ENCODE results near the gene ADAMTSL2.
"Not testable (repeated sequence)": the region's sequence is repeated elsewhere in the genome, so short reads cannot be mapped to it uniquely, and the experiment has no call there.

The ADAMTSL2 gene

GRCh38 chr9:133561976-133562554, 27.6 kb downstream of the ADAMTSL2 start:
- H3K4me1 ChIP-seq (ENCODE audit: control insufficient read depth, insufficient read depth, low read length), result peaks cover 21% of the 10 kb centered on the region
- peaks cover 2% of the 10 kb centered on the region for H3K36me3 ChIP-seq (ENCODE audit: control insufficient read depth, insufficient read depth, low read length)
- no peak overlapping the region for H3K4me3 ChIP-seq (ENCODE audit: low read length)
- no peak overlapping the region for H3K9ac ChIP-seq (ENCODE audit: low read length)
- H3K27ac ChIP-seq (ENCODE audit: low read depth, low read length), result no peak overlapping the region
- peaks cover 5% of the 10 kb centered on the region for H3K27me3 ChIP-seq (ENCODE audit: control insufficient read depth, insufficient read depth, low read length)

GRCh38 chr9:133562611-133563290, 28.2 kb downstream of the ADAMTSL2 start:
- no peak overlapping the region for H3K9ac ChIP-seq (ENCODE audit: low read length)
- no peak overlapping the region for H3K4me3 ChIP-seq (ENCODE audit: low read length)
- H3K27ac ChIP-seq (ENCODE audit: low read depth, low read length), result peak overlapping the region; percentile 40
- peaks cover 5% of the 10 kb centered on the region for H3K27me3 ChIP-seq (ENCODE audit: control insufficient read depth, insufficient read depth, low read length)
- H3K4me1 ChIP-seq (ENCODE audit: control insufficient read depth, insufficient read depth, low read length), result peaks cover 21% of the 10 kb centered on the region
- peaks cover 2% of the 10 kb centered on the region for H3K36me3 ChIP-seq (ENCODE audit: control insufficient read depth, insufficient read depth, low read length)

GRCh38 chr9:133563291-133563796, 28.8 kb downstream of the ADAMTSL2 start:
- Histone ChIP-seq H3K27ac (ENCODE audit: low read depth, low read length) (peak overlapping the region; percentile 40), H3K27me3 (ENCODE audit: control insufficient read depth, insufficient read depth, low read length) (peaks cover 5% of the 10 kb centered on the region), H3K4me1 (ENCODE audit: control insufficient read depth, insufficient read depth, low read length) (peaks cover 21% of the 10 kb centered on the region), H3K4me3 (ENCODE audit: low read length) (peak overlapping the region; percentile 41), H3K36me3 (ENCODE audit: control insufficient read depth, insufficient read depth, low read length) (peaks cover 2% of the 10 kb centered on the region), H3K9ac (ENCODE audit: low read length) (no peak overlapping the region)

GRCh38 chr9:133563814-133564213, 29.3 kb downstream of the ADAMTSL2 start:
- H3K9ac ChIP-seq (ENCODE audit: low read length); H3K4me3 ChIP-seq (ENCODE audit: low read length); H3K27me3 ChIP-seq (ENCODE audit: control insufficient read depth, insufficient read depth, low read length); H3K27ac ChIP-seq (ENCODE audit: low read depth, low read length); H3K36me3 ChIP-seq (ENCODE audit: control insufficient read depth, insufficient read depth, low read length): not testable (repeated sequence)
- H3K4me1 ChIP-seq (ENCODE audit: control insufficient read depth, insufficient read depth, low read length), result peaks cover 21% of the 10 kb centered on the region

GRCh38 chr9:133564451-133565116, 30.1 kb downstream of the ADAMTSL2 start:
- Histone ChIP-seq H3K9ac (ENCODE audit: low read length) (no peak overlapping the region), H3K4me1 (ENCODE audit: control insufficient read depth, insufficient read depth, low read length) (peaks cover 21% of the 10 kb centered on the region), H3K36me3 (ENCODE audit: control insufficient read depth, insufficient read depth, low read length) (peaks cover 2% of the 10 kb centered on the region), H3K4me3 (ENCODE audit: low read length) (no peak overlapping the region), H3K27me3 (ENCODE audit: control insufficient read depth, insufficient read depth, low read length) (peaks cover 5% of the 10 kb centered on the region), H3K27ac (ENCODE audit: low read depth, low read length) (peak overlapping the region; percentile 81)

GRCh38 chr9:133566382-133566781, 31.9 kb downstream of the ADAMTSL2 start:
- peaks cover 5% of the 10 kb centered on the region for H3K27me3 ChIP-seq (ENCODE audit: control insufficient read depth, insufficient read depth, low read length)
- no peak overlapping the region for H3K9ac ChIP-seq (ENCODE audit: low read length)
- H3K27ac ChIP-seq (ENCODE audit: low read depth, low read length), result no peak overlapping the region
- H3K36me3 ChIP-seq (ENCODE audit: control insufficient read depth, insufficient read depth, low read length), result peaks cover 2% of the 10 kb centered on the region
- H3K4me1 ChIP-seq (ENCODE audit: control insufficient read depth, insufficient read depth, low read length), result peaks cover 15% of the 10 kb centered on the region
- no peak overlapping the region for H3K4me3 ChIP-seq (ENCODE audit: low read length)

GRCh38 chr9:133566817-133567216, 32.3 kb downstream of the ADAMTSL2 start:
- Histone ChIP-seq H3K27me3 (ENCODE audit: control insufficient read depth, insufficient read depth, low read length) (peaks cover 5% of the 10 kb centered on the region), H3K4me3 (ENCODE audit: low read length) (no peak overlapping the region), H3K4me1 (ENCODE audit: control insufficient read depth, insufficient read depth, low read length) (peaks cover 15% of the 10 kb centered on the region), H3K27ac (ENCODE audit: low read depth, low read length) (no peak overlapping the region), H3K9ac (ENCODE audit: low read length) (no peak overlapping the region), H3K36me3 (ENCODE audit: control insufficient read depth, insufficient read depth, low read length) (peaks cover 2% of the 10 kb centered on the region)

- no peak overlapping the region for H3K27ac ChIP-seq (ENCODE audit: low read depth, low read length)
- H3K36me3 ChIP-seq (ENCODE audit: control insufficient read depth, insufficient read depth, low read length), result peaks cover 2% of the 10 kb centered on the region
- H3K9ac ChIP-seq (ENCODE audit: low read length), result no peak overlapping the region
- no peak overlapping the region for H3K4me3 ChIP-seq (ENCODE audit: low read length)
- H3K4me1 ChIP-seq (ENCODE audit: control insufficient read depth, insufficient read depth, low read length), result peaks cover 14% of the 10 kb centered on the region
- H3K27me3 ChIP-seq (ENCODE audit: control insufficient read depth, insufficient read depth, low read length), result peaks cover 2% of the 10 kb centered on the region
Observed at GRCh38 chr9:133568186-133568585, 33.7 kb downstream of the ADAMTSL2 start.

- Histone ChIP-seq H3K4me1 (ENCODE audit: control insufficient read depth, insufficient read depth, low read length) (peaks cover 13% of the 10 kb centered on the region), H3K27ac (ENCODE audit: low read depth, low read length) (no peak overlapping the region), H3K36me3 (ENCODE audit: control insufficient read depth, insufficient read depth, low read length) (no peaks in the 10 kb centered on the region), H3K9ac (ENCODE audit: low read length) (no peak overlapping the region), H3K4me3 (ENCODE audit: low read length) (no peak overlapping the region), H3K27me3 (ENCODE audit: control insufficient read depth, insufficient read depth, low read length) (no peaks in the 10 kb centered on the region)
Observed at GRCh38 chr9:133569121-133569785, 34.7 kb downstream of the ADAMTSL2 start.

- Histone ChIP-seq H3K27me3 (ENCODE audit: control insufficient read depth, insufficient read depth, low read length) (no peaks in the 10 kb centered on the region), H3K9ac (ENCODE audit: low read length) (no peak overlapping the region), H3K4me3 (ENCODE audit: low read length) (no peak overlapping the region), H3K36me3 (ENCODE audit: control insufficient read depth, insufficient read depth, low read length) (no peaks in the 10 kb centered on the region), H3K27ac (ENCODE audit: low read depth, low read length) (no peak overlapping the region), H3K4me1 (ENCODE audit: control insufficient read depth, insufficient read depth, low read length) (peaks cover 8% of the 10 kb centered on the region)
Observed at GRCh38 chr9:133569891-133570690, 35.6 kb downstream of the ADAMTSL2 start.

GRCh38 chr9:133570691-133571080, 36.2 kb downstream of the ADAMTSL2 start:
- Histone ChIP-seq H3K4me3 (ENCODE audit: low read length) (no peak overlapping the region), H3K4me1 (ENCODE audit: control insufficient read depth, insufficient read depth, low read length) (peaks cover 5% of the 10 kb centered on the region), H3K27ac (ENCODE audit: low read depth, low read length) (no peak overlapping the region), H3K9ac (ENCODE audit: low read length) (no peak overlapping the region), H3K27me3 (ENCODE audit: control insufficient read depth, insufficient read depth, low read length) (no peaks in the 10 kb centered on the region), H3K36me3 (ENCODE audit: control insufficient read depth, insufficient read depth, low read length) (no peaks in the 10 kb centered on the region)
